ENCODE results near the gene HAPSTR1. TPM values are rescaled to one million over a fixed set of nuclear protein-coding genes. Genes with fewer than 3 reads are reported as not detected.
A peak's percentile ranks its signal among the peaks of the same experiment; 100 is the strongest.

Gene HAPSTR1
- total RNA-seq, 1 experiment from 2014 or later, result 91.1 TPM

GRCh38 chr16:9095656-9096397, 4.4 kb downstream of the HAPSTR1 start:
- Histone ChIP-seq H3K36me3 (peaks cover 92% of the 10 kb centered on the region), H3K27ac (no peak overlapping the region), H3K4me1 (replicated peaks) (peaks cover 58% of the 10 kb centered on the region), H3K4me3 (no peak overlapping the region), H3K27me3 (replicated peaks) (no peaks in the 10 kb centered on the region), H3K9me3 (replicated peaks) (no peaks in the 10 kb centered on the region)
- DNase-seq (ENCODE audit: low read depth in 1 of 2, low spot score in 2 of 2), result no peak

GRCh38 chr16:9096416-9096952, 5.0 kb downstream of the HAPSTR1 start:
- Histone ChIP-seq H3K4me1 (replicated peaks) (peaks cover 64% of the 10 kb centered on the region), H3K27me3 (replicated peaks) (no peaks in the 10 kb centered on the region), H3K36me3 (peaks cover 99% of the 10 kb centered on the region), H3K9me3 (replicated peaks) (no peaks in the 10 kb centered on the region), H3K4me3 (no peak overlapping the region), H3K27ac (no peak overlapping the region)
- DNase-seq (ENCODE audit: low read depth in 1 of 2, low spot score in 2 of 2), result no peak

GRCh38 chr16:9097266-9098219, 6.1 kb downstream of the HAPSTR1 start:
- Histone ChIP-seq H3K36me3 (peaks cover 99% of the 10 kb centered on the region), H3K27me3 (replicated peaks) (no peaks in the 10 kb centered on the region), H3K4me1 (replicated peaks) (peaks cover 75% of the 10 kb centered on the region), H3K9me3 (replicated peaks) (no peaks in the 10 kb centered on the region), H3K27ac (no peak overlapping the region), H3K4me3 (no peak overlapping the region)
- DNase-seq (ENCODE audit: low read depth in 1 of 2, low spot score in 2 of 2), result no peak

- H3K27ac ChIP-seq, result no peak overlapping the region
- peaks cover 85% of the 10 kb centered on the region for H3K4me1 ChIP-seq (replicated peaks)
- no peak overlapping the region for H3K4me3 ChIP-seq
- DNase-seq (ENCODE audit: low read depth in 1 of 2, low spot score in 2 of 2), result no peak
- no peaks in the 10 kb centered on the region for H3K27me3 ChIP-seq (replicated peaks)
- no peaks in the 10 kb centered on the region for H3K9me3 ChIP-seq (replicated peaks)
- H3K36me3 ChIP-seq, result peaks cover 99% of the 10 kb centered on the region
Observed at GRCh38 chr16:9098377-9099090, 7.1 kb downstream of the HAPSTR1 start.

- no peaks in the 10 kb centered on the region for H3K9me3 ChIP-seq (replicated peaks)
- no peak overlapping the region for H3K27ac ChIP-seq
- peaks cover 99% of the 10 kb centered on the region for H3K36me3 ChIP-seq
- no peak for DNase-seq (ENCODE audit: low read depth in 1 of 2, low spot score in 2 of 2)
- peaks cover 86% of the 10 kb centered on the region for H3K4me1 ChIP-seq (replicated peaks)
- no peaks in the 10 kb centered on the region for H3K27me3 ChIP-seq (replicated peaks)
- H3K4me3 ChIP-seq, result no peak overlapping the region
Observed at GRCh38 chr16:9099131-9099625, 7.7 kb downstream of the HAPSTR1 start.

GRCh38 chr16:9102379-9102778, 10.9 kb downstream of the HAPSTR1 start:
- Histone ChIP-seq H3K9me3 (replicated peaks) (no peaks in the 10 kb centered on the region), H3K36me3 (peaks cover 99% of the 10 kb centered on the region), H3K27ac (peak overlapping the region; percentile 61), H3K4me1 (replicated peaks) (peaks cover 75% of the 10 kb centered on the region), H3K27me3 (replicated peaks) (no peaks in the 10 kb centered on the region), H3K4me3 (no peak overlapping the region)
- DNase-seq (ENCODE audit: low read depth in 1 of 2, low spot score in 2 of 2), result peak; percentile 54 to 55

GRCh38 chr16:9102943-9103342, 11.5 kb downstream of the HAPSTR1 start:
- Histone ChIP-seq H3K27me3 (replicated peaks) (no peaks in the 10 kb centered on the region), H3K4me3 (no peak overlapping the region), H3K9me3 (replicated peaks) (no peaks in the 10 kb centered on the region), H3K36me3 (peaks cover 99% of the 10 kb centered on the region), H3K4me1 (replicated peaks) (peaks cover 70% of the 10 kb centered on the region), H3K27ac (peak overlapping the region; percentile 61)
- no peak for DNase-seq (ENCODE audit: low read depth in 1 of 2, low spot score in 2 of 2)

- peaks cover 67% of the 10 kb centered on the region for H3K4me1 ChIP-seq (replicated peaks)
- no peaks in the 10 kb centered on the region for H3K9me3 ChIP-seq (replicated peaks)
- no peak overlapping the region for H3K27ac ChIP-seq
- H3K36me3 ChIP-seq, result peaks cover 99% of the 10 kb centered on the region
- no peak overlapping the region for H3K4me3 ChIP-seq
- H3K27me3 ChIP-seq (replicated peaks), result no peaks in the 10 kb centered on the region
- no peak for DNase-seq (ENCODE audit: low read depth in 1 of 2, low spot score in 2 of 2)
Observed at GRCh38 chr16:9103546-9103945, 12.1 kb downstream of the HAPSTR1 start.

- H3K36me3 ChIP-seq, result peaks cover 99% of the 10 kb centered on the region
- no peak overlapping the region for H3K4me3 ChIP-seq
- no peaks in the 10 kb centered on the region for H3K27me3 ChIP-seq (replicated peaks)
- no peak for DNase-seq (ENCODE audit: low read depth in 1 of 2, low spot score in 2 of 2)
- no peaks in the 10 kb centered on the region for H3K9me3 ChIP-seq (replicated peaks)
- H3K27ac ChIP-seq, result no peak overlapping the region
- H3K4me1 ChIP-seq (replicated peaks), result peaks cover 68% of the 10 kb centered on the region
Observed at GRCh38 chr16:9105189-9105588, 13.7 kb downstream of the HAPSTR1 start.

GRCh38 chr16:9107025-9107970, 15.9 kb downstream of the HAPSTR1 start:
- H3K27ac ChIP-seq, result no peak overlapping the region
- peaks cover 62% of the 10 kb centered on the region for H3K4me1 ChIP-seq (replicated peaks)
- peaks cover 99% of the 10 kb centered on the region for H3K36me3 ChIP-seq

GRCh38 chr16:9109255-9109654, 17.8 kb downstream of the HAPSTR1 start:
- H3K36me3 ChIP-seq, result peaks cover 97% of the 10 kb centered on the region
- peaks cover 57% of the 10 kb centered on the region for H3K4me1 ChIP-seq (replicated peaks)
- no peak overlapping the region for H3K4me3 ChIP-seq
- no peak for DNase-seq (ENCODE audit: low read depth in 1 of 2, low spot score in 2 of 2)
- no peaks in the 10 kb centered on the region for H3K27me3 ChIP-seq (replicated peaks)
- no peaks in the 10 kb centered on the region for H3K9me3 ChIP-seq (replicated peaks)
- H3K27ac ChIP-seq, result no peak overlapping the region

More at GRCh38 chr16:9107025-9107970, 15.9 kb downstream of the HAPSTR1 start:
- Histone ChIP-seq H3K9me3 (replicated peaks) (no peaks in the 10 kb centered on the region), H3K27me3 (replicated peaks) (no peaks in the 10 kb centered on the region), H3K4me3 (no peak overlapping the region)
- no peak for DNase-seq (ENCODE audit: low read depth in 1 of 2, low spot score in 2 of 2)

- peaks cover 69% of the 10 kb centered on the region for H3K4me1 ChIP-seq (replicated peaks)
- peaks cover 95% of the 10 kb centered on the region for H3K36me3 ChIP-seq
- no peak for DNase-seq (ENCODE audit: low read depth in 1 of 2, low spot score in 2 of 2)
Observed at GRCh38 chr16:9112166-9112843, 20.9 kb downstream of the HAPSTR1 start.

More at GRCh38 chr16:9112166-9112843, 20.9 kb downstream of the HAPSTR1 start:
- Histone ChIP-seq H3K9me3 (replicated peaks) (no peaks in the 10 kb centered on the region), H3K4me3 (no peak overlapping the region), H3K27ac (no peak overlapping the region), H3K27me3 (replicated peaks) (no peaks in the 10 kb centered on the region)

Measured in SJSA1 (cell line).